Measurements from ENCODE around the gene STIP1.
A peak's percentile ranks its signal among the peaks of the same experiment; 100 is the strongest.

Gene STIP1

DNA sequence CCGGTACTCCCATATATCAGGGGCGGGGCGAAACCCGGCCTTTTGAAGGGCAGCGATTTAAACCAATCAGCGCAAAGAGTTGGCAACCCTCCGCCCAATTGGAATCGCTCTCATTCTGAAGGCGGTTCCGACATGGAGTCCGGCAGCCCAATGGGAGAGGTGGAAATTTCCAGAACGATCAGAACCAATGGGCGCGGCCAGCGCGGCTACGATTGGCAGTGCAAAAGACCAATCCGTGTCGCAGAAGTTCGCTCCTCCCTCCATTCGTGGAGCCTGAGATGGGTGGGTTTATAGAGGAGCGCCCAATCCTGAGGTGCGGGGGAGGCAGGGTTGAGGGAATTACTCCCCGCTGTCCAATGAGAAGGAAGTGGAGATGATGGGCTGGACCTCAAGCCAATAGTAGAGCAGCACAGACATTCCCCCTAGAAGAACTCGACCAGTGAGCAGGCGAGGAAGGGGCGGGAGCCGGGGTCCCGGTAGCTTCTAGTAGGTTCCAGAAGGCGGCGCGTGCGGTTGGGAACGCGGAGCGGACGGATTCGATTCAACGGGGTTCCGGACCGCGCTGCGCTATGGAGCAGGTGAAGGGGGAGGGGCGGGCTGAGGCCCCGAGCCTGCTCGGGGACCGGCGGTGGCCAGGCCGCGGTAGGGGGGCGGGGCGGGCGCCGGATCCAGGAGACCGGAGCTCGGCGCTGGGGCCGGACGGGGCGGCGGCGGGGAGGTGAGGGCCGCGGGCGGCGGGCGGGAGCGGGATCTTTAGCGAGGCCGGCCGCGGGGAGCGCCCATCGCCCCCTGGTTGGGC, at the start of gene STIP1:
TSS of gene STIP1 (plus strand) at position 479 of the 799 bp plus-strand sequence. CDS start at position 570, 91 bp downstream.
- peak; percentile 95 for ATAC-seq
- H3K4me3 Mint-ChIP-seq: no peak within 1 kb of the TSS
- peaks cover 39% of the 10 kb centered on the region for H3K4me1 Mint-ChIP-seq
- H3K27me3 Mint-ChIP-seq: no peaks in the 10 kb centered on the region
- H3K36me3 Mint-ChIP-seq: no peaks in the 10 kb centered on the region
- H3K9me3 Mint-ChIP-seq: no peaks in the 10 kb centered on the region
- H3K27ac Mint-ChIP-seq: no peak within 1 kb of the TSS

DNA sequence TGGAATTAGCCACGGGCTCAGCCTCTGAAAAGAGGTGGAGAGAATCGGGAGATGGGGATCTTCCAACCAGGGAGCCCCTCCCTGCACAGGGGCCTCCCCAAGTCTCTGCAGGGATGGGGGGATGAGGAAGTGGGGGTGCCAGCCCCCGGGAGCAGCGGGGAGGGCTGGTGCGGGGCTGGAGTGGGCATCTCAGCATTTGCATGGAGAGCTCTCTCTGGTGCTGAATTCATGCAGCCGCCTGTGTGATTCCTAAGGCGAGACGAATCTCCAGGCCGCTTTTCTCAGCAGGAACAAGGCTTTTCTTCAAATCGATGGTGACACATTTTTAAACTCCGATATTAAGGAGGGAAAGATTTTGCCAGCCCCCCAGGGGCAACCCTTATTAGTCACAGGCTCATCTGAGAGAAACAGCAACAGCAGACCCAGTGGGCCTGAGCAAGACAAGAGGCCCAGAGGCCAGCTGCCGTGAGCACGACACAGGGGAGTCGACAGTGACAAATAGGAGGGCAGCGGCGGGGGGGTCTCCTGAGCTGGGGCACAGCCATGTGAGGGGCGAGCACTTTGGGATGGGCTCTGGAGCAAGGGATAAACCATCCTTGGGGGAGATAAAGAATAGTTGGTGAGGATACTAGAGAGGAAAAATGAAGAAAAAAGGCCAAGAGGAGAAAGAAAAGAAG, 49.1 kb upstream of the STIP1 start:
- no peak overlapping the region for H3K27ac Mint-ChIP-seq
- H3K4me1 Mint-ChIP-seq: no peaks in the 10 kb centered on the region
- H3K9me3 Mint-ChIP-seq: no peaks in the 10 kb centered on the region
- H3K4me3 Mint-ChIP-seq: no peak overlapping the region
- H3K36me3 Mint-ChIP-seq: no peaks in the 10 kb centered on the region
- H3K27me3 Mint-ChIP-seq: peaks cover 10% of the 10 kb centered on the region
- no peak for ATAC-seq

DNA sequence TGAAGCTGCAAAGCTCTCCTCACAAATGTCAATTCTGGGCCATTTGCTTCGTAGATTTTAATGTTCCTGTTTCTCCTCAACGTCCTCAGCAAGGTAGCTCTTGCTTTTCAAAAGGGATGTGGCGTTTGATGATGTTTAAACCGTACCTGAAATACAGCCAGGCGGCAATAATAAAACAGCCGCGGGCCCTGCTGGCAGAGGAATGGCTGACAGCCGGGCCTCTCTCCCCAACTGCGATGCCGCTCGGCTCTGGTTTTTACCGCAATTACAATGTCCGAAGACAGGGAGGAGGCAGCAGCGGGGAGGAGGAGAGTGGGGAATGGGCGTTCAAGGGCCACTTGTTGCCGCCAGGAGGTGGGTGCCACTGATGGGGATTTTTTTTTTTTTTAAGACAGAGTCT, 47.6 kb upstream of the STIP1 start:
- Mint-ChIP-seq H3K9me3 (no peaks in the 10 kb centered on the region), H3K4me1 (peaks cover 8% of the 10 kb centered on the region), H3K27ac (no peak overlapping the region), H3K4me3 (no peak overlapping the region), H3K27me3 (no peaks in the 10 kb centered on the region), H3K36me3 (no peaks in the 10 kb centered on the region)
- no peak for ATAC-seq

DNA sequence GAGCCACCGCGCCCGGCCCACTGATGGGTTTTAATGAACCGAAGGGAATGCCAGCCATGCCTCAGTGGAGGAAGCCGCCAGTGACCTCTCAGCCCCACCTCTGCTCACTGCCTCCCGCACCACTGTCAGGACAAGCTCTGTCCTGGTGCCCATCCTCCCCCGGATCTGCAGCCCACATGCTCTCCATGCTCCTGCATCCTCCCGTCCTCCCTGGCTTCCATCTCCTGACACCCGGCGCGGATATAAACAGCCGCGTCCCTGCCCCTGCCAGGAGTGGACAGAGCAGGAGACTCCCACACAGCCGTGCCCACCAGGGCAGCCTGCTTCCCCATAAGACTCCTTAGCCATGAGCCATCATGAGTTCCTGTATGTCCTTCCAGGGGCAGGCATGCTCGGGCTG, 46.9 kb upstream of the STIP1 start:
- no peaks in the 10 kb centered on the region for H3K27me3 Mint-ChIP-seq
- peaks cover 14% of the 10 kb centered on the region for H3K4me1 Mint-ChIP-seq
- no peaks in the 10 kb centered on the region for H3K36me3 Mint-ChIP-seq
- H3K9me3 Mint-ChIP-seq: no peaks in the 10 kb centered on the region
- no peak overlapping the region for H3K4me3 Mint-ChIP-seq
- H3K27ac Mint-ChIP-seq: no peak overlapping the region
- no peak for ATAC-seq

DNA sequence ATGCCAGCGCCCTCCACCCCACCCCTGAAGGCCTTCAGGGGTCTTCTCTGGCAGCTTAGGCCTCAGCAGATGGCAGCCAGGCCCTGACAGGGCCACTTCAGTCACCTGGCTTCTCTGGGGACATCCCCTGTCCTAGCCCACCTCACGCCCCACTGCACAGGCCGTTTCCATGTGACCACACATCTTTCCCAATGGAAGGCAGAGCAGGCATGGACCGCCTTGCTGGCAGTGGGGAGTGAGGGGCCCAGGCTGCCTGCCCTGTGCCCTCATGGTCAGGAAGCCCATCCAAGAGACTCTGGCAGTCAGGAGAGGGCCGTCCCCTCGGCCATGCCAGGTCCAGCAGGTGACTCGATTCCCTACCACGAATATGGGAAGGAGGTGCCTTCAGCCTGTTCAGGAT, 45.9 kb upstream of the STIP1 start:
- Mint-ChIP-seq H3K4me1 (peaks cover 18% of the 10 kb centered on the region), H3K27me3 (no peaks in the 10 kb centered on the region), H3K4me3 (no peak overlapping the region), H3K9me3 (no peaks in the 10 kb centered on the region), H3K27ac (no peak overlapping the region), H3K36me3 (no peaks in the 10 kb centered on the region)
- ATAC-seq: no peak

DNA sequence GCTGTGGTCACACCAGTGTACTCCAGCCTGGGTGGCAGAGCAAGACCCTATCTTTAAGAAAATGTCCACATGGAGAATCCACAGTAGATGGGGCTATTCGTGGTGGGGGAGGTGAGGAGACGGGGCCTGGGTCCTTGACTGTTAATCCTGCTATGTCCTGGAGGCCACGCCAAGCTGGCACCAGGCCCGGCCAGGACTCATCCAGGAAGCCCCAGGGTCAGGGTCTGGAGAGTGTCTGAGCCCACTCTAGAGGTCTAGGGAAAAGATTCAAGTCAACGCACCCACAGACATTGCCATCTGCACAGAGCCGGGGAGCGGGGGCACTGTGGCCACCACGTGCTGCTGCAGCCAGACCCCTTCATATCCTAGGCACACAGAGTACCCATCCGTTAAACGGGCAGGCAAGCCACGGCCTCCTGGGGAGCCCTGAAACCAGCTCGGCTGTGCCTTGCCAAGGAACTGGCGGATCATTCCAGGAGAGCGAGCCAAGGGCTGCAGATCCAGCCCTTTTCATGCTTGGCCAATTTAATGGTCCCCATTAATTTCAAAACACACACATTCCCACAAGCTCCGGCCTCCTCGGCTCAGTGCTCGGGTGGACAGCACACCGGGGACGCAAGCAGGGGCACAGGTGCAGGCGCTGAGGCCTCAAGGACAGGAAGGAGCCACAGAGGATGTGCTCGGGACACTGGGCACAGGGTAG, 44.7 kb upstream of the STIP1 start:
- ATAC-seq: no peak
- Mint-ChIP-seq H3K9me3 (no peaks in the 10 kb centered on the region), H3K27ac (no peak overlapping the region), H3K36me3 (no peaks in the 10 kb centered on the region), H3K4me3 (no peak overlapping the region), H3K4me1 (peaks cover 18% of the 10 kb centered on the region), H3K27me3 (no peaks in the 10 kb centered on the region)

DNA sequence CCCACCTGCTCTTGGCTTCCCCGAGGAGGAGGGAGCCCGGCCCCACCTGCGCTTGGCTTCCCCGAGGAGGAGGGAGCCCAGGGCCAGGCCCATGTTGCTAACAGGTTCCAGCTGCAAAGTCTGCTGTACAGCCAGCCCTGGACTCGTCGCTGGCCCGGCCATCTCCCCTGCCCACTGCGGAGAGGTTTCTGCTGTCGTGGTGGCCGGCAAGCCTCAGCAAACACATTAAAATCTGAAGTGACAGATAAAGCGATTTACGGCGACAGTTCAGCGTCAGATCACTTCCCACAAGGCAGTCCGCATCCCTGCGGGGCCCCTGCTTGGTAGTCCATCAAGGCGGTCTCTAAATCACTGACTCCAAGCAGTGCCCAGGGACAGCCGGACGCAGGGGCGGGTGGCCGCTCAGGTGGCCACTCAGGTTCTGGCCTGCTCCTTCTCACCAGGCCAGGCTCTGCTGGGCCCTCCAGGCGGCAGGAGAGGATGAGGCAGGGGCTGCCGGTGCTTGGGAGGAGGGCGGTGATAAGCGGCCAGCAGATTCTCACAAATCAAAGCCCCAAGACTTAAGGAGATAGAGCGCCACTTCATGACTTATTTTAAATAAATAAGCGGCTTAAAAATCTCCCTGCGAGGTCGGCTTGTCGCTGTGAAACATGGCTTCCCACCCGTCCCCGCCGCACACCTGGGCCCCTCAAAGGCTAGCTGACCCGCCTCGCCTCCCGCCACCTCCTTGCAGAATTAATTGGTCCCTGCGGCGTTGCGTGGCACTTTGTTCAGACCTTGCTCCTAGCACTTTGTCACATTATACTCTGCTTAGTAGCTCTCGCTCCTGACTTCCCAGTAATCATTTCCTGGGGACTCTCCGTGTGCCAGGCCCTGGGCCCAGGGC, 41.1 kb upstream of the STIP1 start:
- no peak overlapping the region for H3K27ac Mint-ChIP-seq
- H3K9me3 Mint-ChIP-seq: no peaks in the 10 kb centered on the region
- no peak overlapping the region for H3K4me3 Mint-ChIP-seq
- no peaks in the 10 kb centered on the region for H3K36me3 Mint-ChIP-seq
- no peak for ATAC-seq
- H3K4me1 Mint-ChIP-seq: peaks cover 31% of the 10 kb centered on the region
- H3K27me3 Mint-ChIP-seq: no peaks in the 10 kb centered on the region

DNA sequence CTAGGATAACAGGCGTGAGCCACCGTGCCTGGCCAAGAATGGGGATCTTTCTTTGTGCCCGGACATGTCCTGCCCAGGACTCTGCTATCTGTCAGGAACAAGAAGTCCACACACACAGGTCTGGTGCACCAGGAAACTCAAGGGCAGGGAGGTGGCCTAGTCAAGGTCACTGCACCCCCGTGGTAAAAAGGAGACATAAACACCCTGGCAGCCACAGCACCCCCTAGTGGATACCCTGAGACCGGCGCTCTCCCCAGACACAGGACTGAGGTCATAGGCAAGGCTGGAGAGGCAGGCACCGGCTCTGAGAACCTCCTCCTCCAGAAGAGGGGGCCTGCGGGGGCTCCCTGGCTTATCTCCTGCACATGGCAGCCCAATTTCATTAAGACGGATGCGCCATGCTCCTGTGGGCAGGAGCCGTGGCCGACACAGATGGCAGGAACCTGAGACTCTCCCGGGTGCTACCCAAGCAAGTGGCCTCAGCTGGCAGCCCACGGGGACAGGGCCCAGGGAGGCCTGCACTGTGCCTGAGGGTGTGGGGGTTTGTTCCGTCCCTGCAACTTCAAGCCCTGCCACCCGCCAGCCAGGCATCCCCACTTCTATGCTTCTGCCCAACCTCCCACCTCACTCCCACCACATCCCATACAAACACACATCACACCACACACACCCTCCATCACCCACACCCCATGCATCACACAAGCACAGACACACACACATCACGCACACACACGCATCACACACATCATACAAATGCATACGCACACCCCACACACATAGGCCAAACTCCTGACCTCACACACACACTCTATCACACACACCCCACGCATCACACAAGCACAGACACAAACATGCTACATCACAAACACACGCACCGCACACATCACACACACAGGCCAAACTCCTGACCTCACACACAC, 39.7 kb upstream of the STIP1 start:
- Mint-ChIP-seq H3K27me3 (no peaks in the 10 kb centered on the region), H3K4me1 (peaks cover 31% of the 10 kb centered on the region), H3K9me3 (no peaks in the 10 kb centered on the region), H3K36me3 (no peaks in the 10 kb centered on the region), H3K4me3 (no peak overlapping the region), H3K27ac (no peak overlapping the region)
- no peak for ATAC-seq

DNA sequence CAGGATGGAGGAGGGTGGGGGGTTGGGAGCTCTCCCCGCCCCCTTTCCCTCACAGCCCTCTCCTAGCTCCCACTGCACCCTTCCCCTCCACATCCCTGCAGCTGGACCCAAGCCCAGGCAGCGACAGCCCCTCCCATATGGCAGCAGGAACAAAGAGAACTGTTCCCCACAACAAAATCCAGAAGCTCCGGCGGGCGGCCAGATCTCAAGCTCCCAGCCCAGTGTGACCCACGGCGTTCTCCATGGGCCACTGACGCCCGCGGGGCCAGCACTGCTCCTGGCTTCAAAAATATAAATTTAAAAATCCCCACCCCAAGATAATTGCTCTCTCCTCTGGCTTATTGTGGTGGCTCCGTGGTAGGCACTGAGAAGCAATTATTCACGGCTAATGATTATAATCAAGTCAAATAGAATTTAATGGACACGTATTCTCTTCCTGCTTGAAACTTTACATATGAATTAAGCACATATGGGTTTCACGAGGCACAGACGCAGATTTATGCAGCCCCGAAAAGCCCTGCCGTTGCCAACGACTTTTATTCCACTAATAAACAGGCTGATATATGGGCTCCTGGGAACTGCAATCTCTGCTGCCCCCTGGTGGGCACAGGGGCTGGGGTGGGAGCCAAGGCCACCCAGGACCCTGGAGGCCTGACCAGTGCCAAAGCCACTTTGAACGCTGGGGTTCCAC, 37.6 kb upstream of the STIP1 start:
- no peak overlapping the region for H3K4me3 Mint-ChIP-seq
- H3K4me1 Mint-ChIP-seq: peaks cover 31% of the 10 kb centered on the region
- ATAC-seq: peak; percentile 67
- H3K9me3 Mint-ChIP-seq: no peaks in the 10 kb centered on the region
- peaks cover 7% of the 10 kb centered on the region for H3K27me3 Mint-ChIP-seq
- no peak overlapping the region for H3K27ac Mint-ChIP-seq
- no peaks in the 10 kb centered on the region for H3K36me3 Mint-ChIP-seq

DNA sequence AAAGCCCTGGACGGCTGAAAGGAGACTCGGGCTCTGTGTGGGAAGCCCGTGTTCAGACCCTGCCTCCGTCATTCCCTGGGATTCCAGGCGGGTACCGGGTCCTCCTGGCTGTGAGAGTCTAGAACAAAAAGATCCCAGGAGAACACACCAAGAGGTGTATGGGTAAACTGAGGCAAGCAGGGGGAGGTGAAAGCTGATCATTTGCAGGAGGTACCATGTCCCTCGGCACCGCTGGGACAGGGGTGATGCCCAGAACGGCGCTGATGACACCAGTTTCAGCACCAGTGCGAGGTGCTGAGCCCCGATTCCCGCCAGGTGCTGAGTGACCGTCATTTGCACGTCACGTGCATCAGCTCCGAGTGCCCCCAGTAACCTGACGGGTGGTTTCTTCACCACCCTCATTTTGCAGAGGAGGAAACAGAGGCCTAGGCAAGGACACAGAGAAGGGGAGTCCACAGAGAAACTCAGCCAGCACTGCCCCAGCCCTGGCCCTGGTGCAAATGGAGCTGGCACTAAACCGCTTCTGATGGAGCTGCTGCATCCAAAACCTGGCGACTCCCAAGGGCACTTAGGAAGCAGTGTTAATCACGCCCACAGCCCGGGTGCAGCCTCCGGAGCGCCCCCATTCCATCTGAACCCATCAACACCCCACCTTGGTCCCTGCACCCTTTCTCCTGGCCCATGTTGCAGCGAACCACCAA, 36.9 kb upstream of the STIP1 start:
- peaks cover 24% of the 10 kb centered on the region for H3K4me1 Mint-ChIP-seq
- no peaks in the 10 kb centered on the region for H3K36me3 Mint-ChIP-seq
- H3K4me3 Mint-ChIP-seq: no peak overlapping the region
- no peaks in the 10 kb centered on the region for H3K9me3 Mint-ChIP-seq
- no peak overlapping the region for H3K27ac Mint-ChIP-seq
- H3K27me3 Mint-ChIP-seq: peaks cover 14% of the 10 kb centered on the region
- no peak for ATAC-seq

DNA sequence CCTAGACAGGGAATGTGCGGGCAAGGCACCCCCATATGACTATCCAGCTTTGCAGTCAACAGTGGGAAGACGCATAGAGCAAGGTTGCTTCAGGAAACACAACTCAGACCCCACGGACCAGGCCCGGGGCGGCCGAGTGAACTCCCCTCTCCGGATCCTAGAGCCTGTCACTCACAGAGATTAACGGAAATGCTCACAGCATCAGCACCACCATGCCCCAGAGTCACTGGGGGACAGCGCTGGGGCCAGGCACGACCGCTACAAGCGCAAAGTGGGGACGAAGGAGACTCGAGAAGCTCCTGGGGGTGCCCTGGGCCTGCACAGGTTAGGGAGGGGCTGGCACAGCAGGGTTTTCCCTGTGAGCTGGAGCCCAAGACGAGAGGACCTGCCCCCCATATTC, 35.9 kb upstream of the STIP1 start:
- Mint-ChIP-seq H3K27ac (no peak overlapping the region), H3K36me3 (no peaks in the 10 kb centered on the region), H3K27me3 (peaks cover 21% of the 10 kb centered on the region), H3K9me3 (no peaks in the 10 kb centered on the region), H3K4me3 (no peak overlapping the region), H3K4me1 (peaks cover 21% of the 10 kb centered on the region)
- ATAC-seq: no peak

DNA sequence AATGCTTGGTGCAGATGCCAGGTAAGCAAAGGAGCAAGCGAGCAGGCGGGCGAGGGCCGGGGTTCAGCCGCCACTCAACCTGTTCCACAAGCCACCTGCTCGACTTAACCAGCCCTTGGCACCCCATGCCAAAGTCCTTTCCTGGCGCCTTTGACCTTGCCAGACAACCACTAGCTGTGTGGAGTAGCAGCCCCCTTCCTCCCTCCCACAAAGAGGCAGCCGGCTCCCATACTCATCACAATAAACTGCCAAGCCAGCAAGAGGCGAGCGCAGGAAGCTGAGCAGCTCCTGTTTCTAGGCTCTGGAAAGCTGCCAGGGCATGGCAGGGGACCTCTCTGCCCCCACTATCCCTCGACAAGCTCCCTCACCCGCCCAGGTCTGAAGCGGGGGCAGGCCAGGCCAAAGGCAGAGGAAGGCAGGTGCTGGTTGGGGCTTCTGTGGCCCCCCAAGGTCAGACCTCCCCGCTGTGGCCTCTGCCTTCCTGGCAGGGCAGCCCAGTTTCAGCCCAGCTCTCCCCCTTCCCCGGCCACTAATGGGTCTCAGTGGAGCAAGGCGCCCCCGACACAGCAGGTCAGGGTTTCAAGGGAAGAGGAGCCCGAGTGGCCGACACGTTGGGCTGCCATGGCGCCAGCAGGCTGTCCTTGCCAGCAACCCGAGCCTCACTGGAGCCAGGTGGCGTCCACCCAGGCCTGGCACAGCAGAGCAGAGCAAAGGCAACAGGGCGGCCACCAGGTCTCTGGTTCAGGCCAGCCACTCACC, 35.3 kb upstream of the STIP1 start:
- Mint-ChIP-seq H3K9me3 (no peaks in the 10 kb centered on the region), H3K36me3 (no peaks in the 10 kb centered on the region)

DNA sequence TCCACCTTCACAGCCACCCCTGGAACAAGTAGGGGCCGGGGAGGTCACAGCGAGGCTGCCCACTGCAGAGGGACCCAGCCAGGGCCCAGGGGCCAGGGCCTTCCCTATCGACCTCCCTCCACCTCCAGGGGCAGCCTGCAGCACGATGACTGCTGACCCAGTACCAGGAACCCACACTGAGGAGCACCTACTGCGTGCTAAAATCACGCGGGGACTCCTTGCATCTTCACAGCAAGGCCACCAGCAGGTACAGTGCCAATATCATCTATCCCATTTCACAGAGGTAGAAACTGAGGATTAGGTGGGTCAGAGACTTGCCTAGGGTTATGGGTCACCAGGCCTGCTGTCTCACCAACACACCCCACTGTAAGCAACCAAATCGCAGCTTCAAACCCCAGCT, 34.6 kb upstream of the STIP1 start:
- no peak for ATAC-seq
- Mint-ChIP-seq H3K4me1 (peaks cover 21% of the 10 kb centered on the region), H3K27ac (no peak overlapping the region), H3K4me3 (no peak overlapping the region), H3K36me3 (no peaks in the 10 kb centered on the region), H3K27me3 (peaks cover 21% of the 10 kb centered on the region), H3K9me3 (no peaks in the 10 kb centered on the region)

More for the DNA sequence above, 35.3 kb upstream of the STIP1 start:
- peaks cover 21% of the 10 kb centered on the region for H3K4me1 Mint-ChIP-seq
- H3K27me3 Mint-ChIP-seq: peaks cover 21% of the 10 kb centered on the region
- H3K27ac Mint-ChIP-seq: no peak overlapping the region
- ATAC-seq: no peak
- H3K4me3 Mint-ChIP-seq: no peak overlapping the region

Measured in stimulated activated memory B cell treated with anti-CD40 and anti-IgM and Interleukin-4, amounts not matched to agents 10 μg/mL and 1 μg/mL and 100 μg/mL, for 72 hours (primary cell).